ENCODE measurements around the gene IGF1R.

Gene IGF1R

DNA sequence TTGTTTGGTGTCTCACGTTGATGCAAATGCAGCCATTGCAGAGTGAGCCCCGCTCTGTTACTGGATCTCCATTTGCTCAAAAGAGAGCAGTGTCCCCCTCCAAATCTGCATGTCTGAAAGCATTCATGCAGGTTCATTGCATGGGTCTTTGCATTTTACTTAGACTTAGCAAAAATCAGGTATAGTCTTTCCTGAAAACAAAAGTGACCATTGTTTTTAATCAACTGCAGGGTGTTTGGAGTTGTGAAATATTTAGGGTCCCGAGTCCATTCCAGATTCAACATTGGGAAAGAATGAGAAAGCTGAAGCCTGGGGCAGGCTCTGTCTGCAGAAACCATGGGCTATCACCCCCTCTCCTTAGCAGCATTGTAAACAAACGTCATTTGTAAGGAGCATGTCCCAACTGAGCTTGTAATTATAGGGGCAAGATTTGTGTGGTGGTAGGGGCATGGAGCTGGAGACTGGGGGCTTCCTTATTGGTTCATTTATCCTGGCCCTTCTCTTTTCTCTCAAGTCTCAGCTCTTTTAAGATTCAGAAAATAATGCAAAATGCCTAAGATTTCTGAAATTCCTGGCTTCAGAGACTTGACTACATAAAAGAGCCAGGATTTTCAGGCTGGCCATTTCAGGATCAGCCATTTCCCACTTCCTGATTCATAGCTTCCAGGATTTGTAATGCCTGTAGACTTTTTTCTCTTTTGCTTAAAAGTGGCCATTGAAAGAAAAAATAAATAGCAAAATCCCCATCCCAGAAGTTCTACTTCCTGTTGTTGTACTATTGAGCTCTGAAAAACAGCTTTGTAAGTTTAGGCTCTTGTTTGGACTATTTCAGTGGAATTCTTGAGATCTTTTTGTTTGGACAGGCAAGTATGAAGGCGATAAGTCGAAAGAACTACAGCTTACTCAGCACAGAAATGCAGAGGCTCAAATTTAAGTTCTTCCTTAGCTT lies 23.0 kb downstream of the IGF1R start:
- no peak for DNase-seq (ENCODE audit: low spot score)

DNA sequence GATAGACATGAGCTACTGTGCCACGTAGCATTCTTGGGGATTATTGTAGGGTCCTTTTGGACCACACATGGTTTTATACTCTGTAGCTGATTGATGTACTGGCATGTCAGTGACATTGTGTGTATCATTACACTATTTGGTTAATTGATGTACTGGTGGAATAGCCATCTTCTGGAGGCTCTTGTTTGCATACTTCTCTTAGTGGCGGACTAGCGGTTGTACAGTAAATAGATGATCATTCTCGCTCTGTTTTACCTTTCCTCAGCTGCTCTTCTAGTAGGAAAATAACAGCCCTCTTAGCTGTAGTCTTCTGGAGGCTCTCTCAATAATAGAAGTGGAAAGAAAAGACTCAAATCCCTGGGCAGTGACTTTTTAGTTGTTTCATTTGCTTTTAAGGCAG lies 24.8 kb downstream of the IGF1R start:
- no peak for DNase-seq (ENCODE audit: low spot score)

DNA sequence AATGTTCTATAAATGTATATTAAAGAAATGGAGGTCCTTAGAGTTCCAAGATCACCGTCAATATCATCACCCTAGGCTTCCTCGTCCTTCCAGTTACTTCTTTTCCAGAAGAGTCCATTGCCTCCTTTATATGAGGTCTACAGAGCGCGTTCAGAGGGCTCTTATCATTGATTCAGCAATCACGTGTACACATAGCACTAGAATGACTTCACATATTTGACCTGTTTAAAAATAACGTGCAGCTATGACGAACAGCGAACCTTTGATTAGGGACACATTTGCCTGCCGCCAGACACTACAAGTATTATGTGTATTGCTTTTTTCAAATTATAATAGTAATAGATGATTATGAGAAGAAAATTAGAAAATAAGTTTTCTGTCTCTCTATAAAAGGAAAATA lies 26.0 kb downstream of the IGF1R start:
- no peak for DNase-seq (ENCODE audit: low spot score)

DNA sequence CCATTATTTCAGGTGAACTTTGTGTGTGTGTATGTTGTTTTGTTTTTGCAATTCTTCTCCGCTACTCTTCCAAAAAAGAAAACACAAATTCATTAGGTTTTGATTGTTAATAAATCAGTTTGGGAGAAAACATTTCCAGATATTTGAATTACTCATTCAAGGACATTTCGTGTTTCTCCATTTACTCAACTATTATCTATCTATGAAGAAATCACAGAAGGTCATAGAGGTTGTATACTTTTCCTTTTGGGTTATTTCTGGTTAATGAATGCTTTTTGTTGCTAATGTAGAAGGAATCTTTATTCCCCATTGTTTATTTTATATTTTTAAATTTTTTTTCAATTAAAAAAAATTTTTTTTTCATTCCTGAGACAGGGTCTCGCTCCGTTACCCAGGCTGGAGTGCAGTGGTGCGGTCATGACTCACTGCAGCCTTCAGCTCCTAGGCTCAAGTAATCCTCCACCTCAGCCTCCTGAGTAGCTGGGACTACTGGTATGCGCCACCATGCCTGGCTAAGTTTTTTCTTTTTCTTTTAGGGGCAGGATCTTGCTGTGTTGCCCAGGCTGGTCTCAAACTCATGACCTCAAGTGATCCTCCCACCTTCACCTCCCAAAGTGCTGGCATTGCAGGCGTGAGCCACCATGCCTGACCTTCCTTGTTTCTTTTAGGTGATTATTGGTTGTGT lies 28.4 kb downstream of the IGF1R start:
- no peak for DNase-seq (ENCODE audit: low spot score)

- no peak for DNase-seq (ENCODE audit: low spot score)
These were observed 29.2 kb downstream of the IGF1R start for GRCh38 chr15:98677345-98678059.

DNA sequence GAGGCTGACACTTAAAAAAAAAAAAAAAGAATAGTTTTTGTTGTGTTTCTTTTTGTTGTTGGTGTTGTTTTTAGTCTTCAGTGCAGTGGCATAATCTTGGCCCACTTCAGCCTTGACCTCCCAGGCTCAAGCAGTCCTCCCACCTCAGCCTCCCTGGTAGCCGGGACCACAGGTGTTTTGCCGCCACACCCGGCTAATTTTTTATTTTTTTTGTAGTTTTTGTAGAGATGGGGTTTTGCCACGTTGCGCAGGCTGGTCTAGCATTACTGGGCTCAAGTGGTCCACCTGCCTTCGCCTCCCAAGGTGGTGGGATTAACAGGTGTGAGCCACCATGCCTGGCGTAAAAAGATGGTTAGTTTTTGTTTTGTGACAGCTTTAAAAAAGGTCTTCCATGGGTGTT lies 30.1 kb downstream of the IGF1R start:
- DNase-seq (ENCODE audit: low spot score), result no peak

DNA sequence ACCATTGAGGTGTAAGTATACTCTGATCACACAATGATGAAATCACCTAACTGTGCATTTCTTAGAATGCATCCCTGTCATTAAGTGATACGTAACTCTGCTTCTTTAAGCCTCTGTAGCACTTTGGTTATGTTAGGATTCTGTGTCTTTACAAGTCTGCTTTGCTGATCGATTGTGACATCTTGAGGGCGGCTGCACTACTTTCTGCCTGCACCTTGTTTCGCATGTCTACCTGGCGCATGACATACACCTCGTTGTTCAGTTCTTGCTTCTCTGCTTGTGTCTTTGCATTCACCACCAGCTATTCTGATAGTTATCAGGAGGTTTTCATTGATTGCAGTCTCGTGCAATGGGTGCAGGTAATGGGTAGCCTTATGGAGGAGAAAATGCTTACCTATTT lies 32.7 kb downstream of the IGF1R start:
- DNase-seq (ENCODE audit: low spot score), result no peak

DNA sequence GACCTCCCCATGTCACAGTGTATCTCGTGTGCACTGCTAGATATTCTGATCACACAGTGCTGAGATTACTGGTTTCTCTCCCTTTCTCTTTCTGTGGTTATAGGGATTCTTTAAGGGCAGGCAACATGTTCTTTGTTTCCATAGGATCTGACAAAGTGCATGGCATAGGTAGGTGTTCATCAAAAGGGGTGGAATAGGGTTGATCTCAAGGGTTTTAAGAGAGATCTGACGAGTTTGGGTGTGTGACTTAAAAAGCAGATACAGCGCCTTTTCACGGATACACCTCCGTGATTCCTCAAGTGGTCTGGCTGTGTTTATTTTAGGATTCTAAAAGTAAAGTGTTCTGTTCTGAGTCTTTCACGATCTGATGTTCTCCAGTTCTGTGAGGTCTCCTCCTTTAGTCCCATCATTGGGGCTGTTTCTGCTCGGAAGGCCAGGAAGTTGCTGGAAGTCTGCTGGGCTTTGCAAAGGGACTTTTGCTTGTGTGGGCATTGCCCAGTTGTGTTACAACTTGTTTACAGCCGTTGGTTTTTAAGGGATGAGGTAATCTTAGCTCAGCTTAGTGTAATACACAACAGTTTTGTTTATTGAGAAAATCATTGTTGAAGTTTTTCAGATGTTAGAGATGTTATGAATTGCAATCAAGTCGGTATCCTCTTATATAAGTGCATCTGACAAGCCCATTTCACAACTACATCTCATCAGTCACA lies 34.8 kb downstream of the IGF1R start:
- DNase-seq (ENCODE audit: low spot score), result no peak

GRCh38 chr15:98683831-98684230 lies 35.5 kb downstream of the IGF1R start:
- DNase-seq (ENCODE audit: low spot score), result no peak

DNA sequence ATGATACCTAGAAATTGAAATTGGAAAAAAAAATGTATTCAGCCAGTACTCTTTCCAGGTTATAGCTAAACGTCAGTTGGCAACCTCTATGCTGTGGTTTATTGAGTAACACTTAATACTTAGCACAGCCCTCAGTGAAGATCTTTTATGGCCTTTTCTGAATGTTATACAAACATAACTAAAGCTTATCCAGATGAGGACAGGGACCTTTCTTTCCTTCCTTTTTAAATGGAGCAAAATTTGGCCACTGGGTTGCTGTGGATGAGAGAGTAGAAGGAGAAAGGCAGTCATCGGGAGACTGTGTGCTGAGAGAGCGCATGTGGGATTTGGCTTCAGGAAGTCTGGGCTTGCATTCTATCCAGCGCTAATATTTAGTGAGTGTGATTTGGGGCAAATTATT lies 36.1 kb downstream of the IGF1R start:
- no peak for DNase-seq (ENCODE audit: low spot score)

DNA sequence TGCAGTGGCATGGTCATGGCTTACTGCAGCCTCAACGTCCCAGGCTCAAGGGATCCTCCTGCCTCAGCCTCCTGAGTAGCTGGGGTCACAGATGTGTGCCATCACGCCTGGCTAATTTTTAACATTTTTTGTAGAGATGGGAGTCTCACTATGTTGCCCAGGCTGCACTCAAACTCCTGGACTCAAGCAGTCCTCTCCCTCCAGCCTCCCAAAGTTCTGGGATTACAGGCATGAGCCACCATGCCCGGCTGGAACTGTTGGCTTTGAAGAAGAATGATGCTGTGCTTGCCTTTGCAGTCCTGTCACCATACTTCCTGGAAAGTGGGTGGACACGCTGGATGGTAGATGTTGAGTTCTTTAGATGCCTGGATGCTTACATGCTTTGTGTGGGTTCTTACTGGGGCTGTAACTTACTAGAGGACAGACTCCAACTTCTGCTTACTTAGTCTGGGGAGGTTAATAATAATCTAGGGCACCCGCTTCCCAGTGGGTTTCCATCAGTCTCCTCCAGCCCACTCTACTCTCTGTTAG lies 36.7 kb downstream of the IGF1R start:
- DNase-seq (ENCODE audit: low spot score), result no peak

GRCh38 chr15:98686983-98687382 lies 38.6 kb downstream of the IGF1R start:
- DNase-seq (ENCODE audit: low spot score), result no peak

- DNase-seq (ENCODE audit: low spot score), result no peak
These were observed 41.1 kb downstream of the IGF1R start for GRCh38 chr15:98689431-98689861.

- no peak for DNase-seq (ENCODE audit: low spot score)
These were observed 42.1 kb downstream of the IGF1R start for GRCh38 chr15:98690272-98690950.

DNA sequence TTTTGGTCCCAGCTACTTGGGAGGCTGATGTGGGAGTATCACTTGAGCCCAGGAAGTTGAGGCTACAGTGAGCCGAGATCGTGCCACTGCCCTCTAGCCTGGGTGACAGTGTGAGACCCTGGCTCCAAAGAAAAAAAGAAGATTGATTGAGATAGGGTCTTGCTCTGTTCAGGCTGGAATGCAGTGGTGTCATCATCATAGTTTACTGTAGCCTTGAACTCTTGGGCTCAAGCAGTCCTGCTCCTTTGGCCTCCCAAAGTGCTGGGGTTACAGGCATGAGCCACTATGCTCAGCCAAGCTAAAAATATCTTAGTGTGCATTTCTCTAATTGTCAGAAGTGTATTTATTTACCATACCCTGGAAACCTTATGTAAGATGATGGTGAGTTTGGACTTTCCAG lies 43.9 kb downstream of the IGF1R start:
- DNase-seq (ENCODE audit: low spot score), result no peak

DNA sequence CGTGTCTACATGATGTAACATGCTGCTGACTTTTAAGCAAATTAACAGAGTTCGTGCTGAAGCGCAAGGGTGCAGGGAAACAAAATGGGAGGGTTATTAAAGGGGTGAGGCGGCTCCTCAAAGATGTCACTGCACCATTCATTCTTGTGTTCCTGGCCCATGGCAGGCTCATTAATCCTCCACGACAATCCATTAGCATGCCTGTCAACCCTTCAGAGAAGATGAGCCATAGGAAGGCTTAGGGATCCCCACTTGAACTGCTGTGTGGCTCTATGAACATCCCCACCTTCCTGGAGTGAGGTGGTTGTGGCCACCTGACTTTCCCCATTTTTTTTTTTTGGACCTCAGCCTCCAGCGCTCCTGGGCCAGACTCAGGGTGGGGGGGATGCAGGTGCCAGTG lies 45.8 kb downstream of the IGF1R start:
- DNase-seq (ENCODE audit: low spot score), result no peak

- DNase-seq (ENCODE audit: low spot score), result no peak
These were observed 50.5 kb downstream of the IGF1R start for GRCh38 chr15:98698792-98699191.

GRCh38 chr15:98699591-98700424 lies 51.5 kb downstream of the IGF1R start:
- DNase-seq (ENCODE audit: low spot score), result no peak

GRCh38 chr15:98700519-98700918 lies 52.2 kb downstream of the IGF1R start:
- DNase-seq (ENCODE audit: low spot score), result no peak

GRCh38 chr15:98703126-98703685 lies 54.9 kb downstream of the IGF1R start:
- DNase-seq (ENCODE audit: low spot score), result no peak
